Sigmoid colon (tissue), 7 donors: ENCODE data around the gene RBBP5. TPM values are rescaled to one million over a fixed set of nuclear protein-coding genes. Genes with fewer than 3 reads are reported as not detected.

ENCODE experiments used
- DNase-seq: peaks from one replicate; pipeline ENCODE4 v3.0.0-alpha.2; 2019
- H3K27ac ChIP-seq, 4 donors: fragments of 200-600 bp; sonication (generic); one replicate each; pipeline ENCODE4 v1.5.1; 2016 to 2019; ENCODE audit warnings: mild to moderate bottlenecking in 1 of 4
- H3K27me3 ChIP-seq, 3 donors: fragments of 200-600 bp; sonication (generic); one replicate each; pipeline ENCODE4 v1.5.1; 2019; ENCODE audit warnings: mild to moderate bottlenecking in 1 of 3
- H3K36me3 ChIP-seq, 4 donors: fragments of 200-600 bp; sonication (generic); one replicate each; pipeline ENCODE4 v1.5.1; 2016 to 2019
- H3K4me1 ChIP-seq, 4 donors: fragments of 200-600 bp; sonication (generic); one replicate each; pipeline ENCODE4 v1.5.1; 2017 to 2019
- H3K4me3 ChIP-seq, 4 donors: fragments of 200-600 bp; sonication (generic); one replicate each; pipeline ENCODE4 v1.5.1; 2017 to 2019; ENCODE audit warnings: mild to moderate bottlenecking in 2 of 4, moderate library complexity in 1 of 4
- H3K9me3 ChIP-seq, 4 donors: fragments of 200-600 bp in 3 of 4; sonication (generic) in 3 of 4; one replicate each; pipeline versions ENCODE4 v1.5.1 to v1.6.1; 2013 to 2019
- EP300 ChIP-seq, 4 donors: sonication (generic); formaldehyde crosslinking; IDR thresholded peaks; one replicate each; pipeline ENCODE4 v1.6.1; 2017; ENCODE audit warnings: antibody characterized with exemption in 4 of 4
- POLR2A ChIP-seq, 2 donors: fragments of 450-650 bp; IDR thresholded peaks; one replicate each; pipeline ENCODE4 v1.6.1; 2016; ENCODE audit warnings: antibody characterized with exemption in 2 of 2, mild to moderate bottlenecking in 2 of 2, moderate library complexity in 2 of 2
- POLR2AphosphoS5 ChIP-seq, 4 donors: sonication (generic); formaldehyde crosslinking; IDR thresholded peaks; one replicate each; pipeline ENCODE4 v1.6.1; 2017; ENCODE audit warnings: antibody characterized with exemption in 4 of 4
- WGBS, 2 donors: extraction: QIAGEN DNeasy Blood & Tissue Kit; methylation state at CpG; one replicate each; pipeline ENCODE4 v1.1.7; 2013; 5-methylcytosine and 5-hydroxymethylcytosine counted together
- intact Hi-C: fragments of 100-400 bp; cut with DNase I; formaldehyde crosslinking; loops from one replicate; pipeline ENCODE4 v1.15.1; 2023
- polyA plus RNA-seq, 3 donors: library from polyadenylated mRNA; stranded (reverse); fragments of 200-250 nt; gene quantifications; one replicate each; pipeline ENCODE4 v1.2.3, GENCODE V29; 2013
- total RNA-seq, 4 donors: library from RNA; depleted of rRNA; stranded (reverse); fragments of >200 nt; gene quantifications; one replicate each; pipeline ENCODE4 v1.1.0, GENCODE V29; 2016
- TF ChIP-seq, protein P1 (sequence below), 4 experiments: fragments of 450-650 bp in 3 of 4; fragments of 200-600 bp in 1 of 4; IDR thresholded peaks; one replicate each; pipeline ENCODE4 v1.5.1; 2016 to 2019; ENCODE audit warnings: antibody characterized with exemption in 4 of 4, mild to moderate bottlenecking in 3 of 4, moderate library complexity in 2 of 4
- donor health status: healthy with polysubstance abuse.
- donor health status: Bipolar disorder and iron deficiency.
- donor health status: healthy.

Gene RBBP5
- total and polyA plus RNA-seq, 7 donors = 6.6 to 36.5 (median 12.2) TPM

DNA sequence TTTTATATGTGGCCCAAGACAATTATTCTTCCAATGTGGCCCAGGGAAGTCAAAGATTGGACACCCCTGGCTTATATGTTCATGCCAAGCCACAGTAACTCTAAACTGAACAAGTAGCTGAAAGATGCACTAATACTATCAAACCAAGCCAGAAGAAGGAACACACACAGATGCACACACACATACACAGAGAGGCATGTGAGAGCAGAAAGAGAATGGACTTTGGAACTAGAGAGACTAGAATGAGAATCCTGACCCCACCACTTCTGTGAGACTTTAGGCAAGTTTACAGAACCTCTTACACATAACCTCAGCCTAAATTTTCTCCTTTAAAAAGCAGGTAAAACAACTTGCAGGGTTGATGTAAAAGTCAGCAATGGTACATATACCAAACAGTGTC, 26.4 kb downstream of the RBBP5 start:
- TF ChIP-seq POLR2A (IDR thresholded peaks at IDR 0.05) (no peak), EP300 (IDR thresholded peaks at IDR 0.05) (no peak), POLR2AphosphoS5 (IDR thresholded peaks at IDR 0.05) (no peak)
- TF ChIP-seq, protein P1, sequence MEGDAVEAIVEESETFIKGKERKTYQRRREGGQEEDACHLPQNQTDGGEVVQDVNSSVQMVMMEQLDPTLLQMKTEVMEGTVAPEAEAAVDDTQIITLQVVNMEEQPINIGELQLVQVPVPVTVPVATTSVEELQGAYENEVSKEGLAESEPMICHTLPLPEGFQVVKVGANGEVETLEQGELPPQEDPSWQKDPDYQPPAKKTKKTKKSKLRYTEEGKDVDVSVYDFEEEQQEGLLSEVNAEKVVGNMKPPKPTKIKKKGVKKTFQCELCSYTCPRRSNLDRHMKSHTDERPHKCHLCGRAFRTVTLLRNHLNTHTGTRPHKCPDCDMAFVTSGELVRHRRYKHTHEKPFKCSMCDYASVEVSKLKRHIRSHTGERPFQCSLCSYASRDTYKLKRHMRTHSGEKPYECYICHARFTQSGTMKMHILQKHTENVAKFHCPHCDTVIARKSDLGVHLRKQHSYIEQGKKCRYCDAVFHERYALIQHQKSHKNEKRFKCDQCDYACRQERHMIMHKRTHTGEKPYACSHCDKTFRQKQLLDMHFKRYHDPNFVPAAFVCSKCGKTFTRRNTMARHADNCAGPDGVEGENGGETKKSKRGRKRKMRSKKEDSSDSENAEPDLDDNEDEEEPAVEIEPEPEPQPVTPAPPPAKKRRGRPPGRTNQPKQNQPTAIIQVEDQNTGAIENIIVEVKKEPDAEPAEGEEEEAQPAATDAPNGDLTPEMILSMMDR (IDR thresholded peaks at IDR 0.05) = no peak
- no peak overlapping the region for H3K27ac ChIP-seq
- intact Hi-C loops = no loop called here
- no peaks in the 10 kb centered on the region for H3K27me3 ChIP-seq
- DNase-seq = no peak
- no peak overlapping the region for H3K4me3 ChIP-seq
- peaks cover 36 to 97% (median 58%) of the 10 kb centered on the region in 4 donors for H3K36me3 ChIP-seq
- no peaks in the 10 kb centered on the region for H3K9me3 ChIP-seq
- H3K4me1 ChIP-seq = no peaks in the 10 kb centered on the region

DNA sequence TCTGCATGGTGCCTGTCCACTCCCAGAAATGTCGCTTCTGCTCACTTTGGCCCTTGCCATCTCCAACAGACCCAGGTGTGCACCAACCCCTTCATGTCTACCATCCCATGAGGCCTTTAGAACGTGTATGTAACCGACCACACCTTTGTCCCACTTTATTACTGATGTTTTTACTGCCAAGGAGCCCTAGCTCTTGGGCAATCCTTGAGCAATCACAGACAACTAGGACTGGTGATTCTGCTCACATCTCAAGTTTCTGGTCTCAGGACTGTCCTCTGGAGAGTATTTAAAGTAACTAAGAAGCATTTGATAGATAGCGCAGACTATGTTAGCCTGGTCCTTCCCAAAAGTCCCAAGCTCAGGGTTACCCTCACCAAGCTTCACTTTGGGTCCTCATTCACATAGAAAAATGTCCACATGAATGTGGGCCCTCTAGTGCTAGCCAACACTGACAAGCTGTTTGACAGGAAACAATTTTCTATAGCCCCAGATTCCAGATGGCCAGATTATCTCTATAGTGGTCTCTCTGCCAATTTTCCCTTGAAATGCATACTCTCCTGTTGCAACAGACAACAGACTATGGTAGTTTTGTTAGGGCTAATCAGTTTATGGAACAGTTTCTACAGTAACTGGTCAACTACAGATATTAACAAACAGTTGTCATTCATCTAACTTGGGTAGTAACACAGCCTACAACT, 30.6 kb downstream of the RBBP5 start:
- no peaks in the 10 kb centered on the region for H3K4me1 ChIP-seq

DNA sequence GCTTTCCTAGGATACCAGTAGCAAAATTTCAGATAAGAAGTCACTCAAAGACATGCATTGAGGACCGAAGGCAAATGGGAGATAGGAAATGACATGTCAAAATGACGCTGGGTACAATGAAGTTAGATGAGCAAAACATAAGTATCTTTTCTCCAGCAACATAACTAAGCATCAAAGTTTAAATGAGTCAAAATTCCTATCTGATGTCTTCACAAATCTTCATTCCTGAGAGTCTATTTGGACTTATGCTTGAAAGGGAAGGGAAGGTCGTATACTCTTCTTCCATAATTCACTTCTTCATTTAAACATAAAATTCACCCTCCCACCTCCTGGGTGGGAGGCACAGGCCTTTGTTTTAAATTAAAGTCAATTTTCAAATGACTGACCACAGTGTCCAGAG, 33.4 kb downstream of the RBBP5 start:
- intact Hi-C loops = no loop called here
- WGBS, 2 donors = 93 to 94% methylated on average over 3 of the region's 3 CpGs
- no peaks in the 10 kb centered on the region for H3K9me3 ChIP-seq
- peaks cover 0 to 94% (median 29%) of the 10 kb centered on the region in 4 donors for H3K36me3 ChIP-seq
- H3K27me3 ChIP-seq = no peaks in the 10 kb centered on the region
- no peaks in the 10 kb centered on the region for H3K4me1 ChIP-seq
- H3K4me3 ChIP-seq = no peak overlapping the region
- TF ChIP-seq EP300 (IDR thresholded peaks at IDR 0.05) (no peak), POLR2A (IDR thresholded peaks at IDR 0.05) (no peak), POLR2AphosphoS5 (IDR thresholded peaks at IDR 0.05) (no peak)
- TF ChIP-seq, protein P1 (IDR thresholded peaks at IDR 0.05) = no peak
- DNase-seq = no peak
- no peak overlapping the region for H3K27ac ChIP-seq

More for the DNA sequence above, 30.6 kb downstream of the RBBP5 start:
- TF ChIP-seq POLR2A (IDR thresholded peaks at IDR 0.05) = no peak
- no peak for TF ChIP-seq POLR2AphosphoS5 (IDR thresholded peaks at IDR 0.05)
- no peak for TF ChIP-seq EP300 (IDR thresholded peaks at IDR 0.05)
- TF ChIP-seq, protein P1 (IDR thresholded peaks at IDR 0.05) = no peak
- Histone ChIP-seq H3K27me3 (no peaks in the 10 kb centered on the region), H3K27ac (no peak overlapping the region), H3K36me3 (peaks cover 10 to 93% (median 41%) of the 10 kb centered on the region in 4 donors), H3K4me3 (no peak overlapping the region), H3K9me3 (no peaks in the 10 kb centered on the region)
- whole genome bisulfite sequencing, 2 donors = 60 to 86% methylated on average over 4 of the region's 4 CpGs
- DNase-seq = no peak
- intact Hi-C loops = no loop called here

DNA sequence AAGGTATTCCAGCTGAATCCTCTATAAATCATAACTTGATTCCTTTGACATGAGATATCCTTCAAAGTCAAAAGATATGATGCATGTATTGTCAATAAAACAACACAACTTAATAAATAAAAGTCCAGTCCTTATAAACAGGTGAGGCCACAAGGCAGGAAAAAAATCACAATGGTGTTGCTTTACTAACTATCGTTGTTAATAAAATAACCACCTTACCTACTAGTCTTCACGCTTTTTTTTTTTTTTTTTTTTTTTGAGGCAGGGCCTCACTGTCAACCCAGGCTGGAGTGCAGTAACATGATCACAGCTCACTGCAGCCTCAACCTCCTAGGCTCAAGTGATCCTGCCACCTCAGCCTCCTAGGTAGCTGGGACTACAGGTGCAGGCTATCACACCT, 37.4 kb downstream of the RBBP5 start, which contains the start of gene TMEM81:
TMEM81 (minus strand) TSS at position 101 of the 400 bp plus-strand sequence. CDS start 140 bp downstream, outside the sequence.
- WGBS, 2 donors = 93 to 96% methylated on average over 2 of the region's 2 CpGs
- intact Hi-C loops = no loop called here
- TF ChIP-seq POLR2AphosphoS5 (IDR thresholded peaks at IDR 0.05) (no peak), EP300 (IDR thresholded peaks at IDR 0.05) (no peak), POLR2A (IDR thresholded peaks at IDR 0.05) (no peak)
- TF ChIP-seq, protein P1 (IDR thresholded peaks at IDR 0.05) = no peak

More for the DNA sequence above, 37.4 kb downstream of the RBBP5 start, which contains the start of gene TMEM81:
- H3K9me3 ChIP-seq = no peaks in the 10 kb centered on the region
- no peak for DNase-seq
- H3K36me3 ChIP-seq = peaks cover 0 to 67% (median 18%) of the 10 kb centered on the region in 4 donors
- H3K4me1 ChIP-seq = no peaks in the 10 kb centered on the region
- H3K27ac ChIP-seq = no peak within 1 kb of the TSS
- no peak within 1 kb of the TSS for H3K4me3 ChIP-seq
- H3K27me3 ChIP-seq = no peaks in the 10 kb centered on the region
